HFF-Myc (cell line): ENCODE data around the gene ENTR1.

ENCODE experiments used
- DNase-seq: peaks from one replicate; pipeline ENCODE4 v3.0.0-alpha.2; 2011; ENCODE audit warnings: low read depth; ENCODE audit errors: extremely low read depth
- H3K4me3 ChIP-seq: replicated peaks from 2 replicates; pipeline ENCODE4 v1.5.1; 2011; ENCODE audit warnings: low read depth, mild to moderate bottlenecking, control low read depth, low read length
- TF ChIP-seq, protein P1 (sequence below): IDR thresholded peaks from 2 replicates; pipeline ENCODE4 v1.5.1; 2012; ENCODE audit warnings: mild to moderate bottlenecking, low read depth, low read length, control low read depth; ENCODE audit errors: missing control alignments

ENTR1 gene

DNA sequence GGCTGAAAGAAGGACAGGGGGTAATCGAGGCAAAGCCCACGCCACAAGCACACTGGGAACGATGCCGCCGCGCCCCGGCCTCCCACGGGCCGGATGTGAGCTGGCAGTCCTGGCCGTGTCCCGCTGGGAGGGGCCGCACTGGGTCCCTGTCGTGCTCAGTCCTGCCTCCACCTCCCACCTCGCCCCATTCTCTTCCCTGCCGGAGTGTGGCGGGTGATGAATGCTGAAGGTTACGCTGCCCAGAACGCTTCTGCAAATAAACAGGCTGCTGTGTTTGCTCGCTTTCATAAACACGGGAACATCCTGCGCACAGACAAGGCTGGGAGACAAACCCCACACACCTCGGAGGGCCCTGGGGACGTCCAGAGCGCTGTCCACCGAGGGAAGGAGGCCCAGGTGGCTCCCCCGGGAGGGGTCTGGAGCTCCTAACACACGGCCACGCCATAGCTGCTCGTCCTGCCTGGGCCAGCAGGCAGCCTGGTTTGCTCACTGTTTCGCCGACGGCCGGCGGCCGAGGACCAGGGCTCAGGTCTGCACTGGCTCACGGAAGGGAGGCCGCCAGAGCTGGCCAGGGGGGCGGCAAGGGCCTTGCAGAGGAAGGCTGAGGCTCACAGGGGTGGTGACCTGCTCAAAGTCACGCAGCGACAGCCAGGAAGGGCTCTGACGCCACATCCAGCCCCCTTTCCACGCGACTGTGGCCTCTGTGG lies 49.2 kb downstream of the ENTR1 start:
- no peak for DNase-seq
- H3K4me3 ChIP-seq: no peak overlapping the region
- TF ChIP-seq, protein P1, sequence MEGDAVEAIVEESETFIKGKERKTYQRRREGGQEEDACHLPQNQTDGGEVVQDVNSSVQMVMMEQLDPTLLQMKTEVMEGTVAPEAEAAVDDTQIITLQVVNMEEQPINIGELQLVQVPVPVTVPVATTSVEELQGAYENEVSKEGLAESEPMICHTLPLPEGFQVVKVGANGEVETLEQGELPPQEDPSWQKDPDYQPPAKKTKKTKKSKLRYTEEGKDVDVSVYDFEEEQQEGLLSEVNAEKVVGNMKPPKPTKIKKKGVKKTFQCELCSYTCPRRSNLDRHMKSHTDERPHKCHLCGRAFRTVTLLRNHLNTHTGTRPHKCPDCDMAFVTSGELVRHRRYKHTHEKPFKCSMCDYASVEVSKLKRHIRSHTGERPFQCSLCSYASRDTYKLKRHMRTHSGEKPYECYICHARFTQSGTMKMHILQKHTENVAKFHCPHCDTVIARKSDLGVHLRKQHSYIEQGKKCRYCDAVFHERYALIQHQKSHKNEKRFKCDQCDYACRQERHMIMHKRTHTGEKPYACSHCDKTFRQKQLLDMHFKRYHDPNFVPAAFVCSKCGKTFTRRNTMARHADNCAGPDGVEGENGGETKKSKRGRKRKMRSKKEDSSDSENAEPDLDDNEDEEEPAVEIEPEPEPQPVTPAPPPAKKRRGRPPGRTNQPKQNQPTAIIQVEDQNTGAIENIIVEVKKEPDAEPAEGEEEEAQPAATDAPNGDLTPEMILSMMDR: no peak

GRCh38 chr9:136359774-136360718 lies 50.4 kb downstream of the ENTR1 start:
- TF ChIP-seq, protein P1: no peak
- DNase-seq: no peak
- H3K4me3 ChIP-seq: no peak overlapping the region

- no peak overlapping the region for H3K4me3 ChIP-seq
- TF ChIP-seq, protein P1: no peak
- DNase-seq: no peak
These were observed 51.5 kb downstream of the ENTR1 start for GRCh38 chr9:136358888-136359287.

DNA sequence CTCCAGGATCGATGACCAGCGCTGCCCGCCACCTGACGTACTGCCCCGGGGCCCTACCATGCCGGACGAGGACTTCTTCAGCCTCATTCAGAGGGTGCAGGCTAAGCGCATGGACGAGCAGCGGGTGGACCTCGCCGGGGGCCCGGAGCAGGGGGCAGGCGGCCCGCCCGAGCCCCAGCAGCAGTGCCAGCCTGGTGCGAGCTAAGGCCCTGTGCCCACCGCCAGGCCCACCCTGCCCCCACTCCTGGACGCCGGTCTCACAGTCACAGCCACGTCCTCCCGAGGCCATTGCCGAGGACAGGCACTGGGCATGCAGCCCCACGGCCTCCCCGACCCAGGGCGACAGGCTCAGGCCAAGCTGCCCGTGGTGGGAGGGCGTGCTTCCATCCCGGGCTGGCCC lies 52.4 kb downstream of the ENTR1 start:
- H3K4me3 ChIP-seq: no peak overlapping the region
- no peak for DNase-seq
- TF ChIP-seq, protein P1: no peak

GRCh38 chr9:136357202-136357725 lies 53.1 kb downstream of the ENTR1 start:
- H3K4me3 ChIP-seq: no peak overlapping the region
- TF ChIP-seq, protein P1: no peak
- DNase-seq: no peak

GRCh38 chr9:136355616-136356557 lies 54.5 kb downstream of the ENTR1 start:
- TF ChIP-seq, protein P1: no peak
- no peak for DNase-seq
- no peak overlapping the region for H3K4me3 ChIP-seq
